Thoracic aorta (tissue), 2 donors: ENCODE results near the gene ITPRIPL1. TPM values are rescaled to one million over a fixed set of nuclear protein-coding genes. Genes with fewer than 3 reads are reported as not detected.
A peak's percentile ranks its signal among the peaks of the same experiment; 100 is the strongest.

Source experiments
- ATAC-seq: fragments of 150-250 bp; one replicate; pipeline ENCODE4 v1.8.0; 2017; ENCODE audit warnings: low read depth; ENCODE audit not compliant: insufficient number of reproducible peaks, low FRiP score
- DNase-seq: peaks from one replicate; pipeline ENCODE4 v3.0.0-alpha.2; 2020; ENCODE audit warnings: low spot score
- H3K27ac ChIP-seq, 2 donors: fragments of 200-600 bp; sonication (generic); 1 replicate in 1 of 2; 2 replicates in 1 of 2; pipeline ENCODE4 v1.5.1; 2016; ENCODE audit warnings: mild to moderate bottlenecking in 2 of 2, moderate library complexity in 2 of 2
- H3K27me3 ChIP-seq: fragments of 200-600 bp; sonication (generic); replicated peaks from 2 replicates; pipeline ENCODE4 v1.6.0; 2016; ENCODE audit warnings: mild to moderate bottlenecking; ENCODE audit not compliant: insufficient read depth
- H3K36me3 ChIP-seq: fragments of 200-600 bp; sonication (generic); one replicate; pipeline ENCODE4 v1.5.1; 2016
- H3K4me1 ChIP-seq, 2 donors: fragments of 200-600 bp; sonication (generic); 1 replicate in 1 of 2; 2 replicates in 1 of 2; pipeline versions ENCODE4 v1.5.1 to v1.6.0; 2016; ENCODE audit warnings: low read depth in 2 of 2, mild to moderate bottlenecking in 1 of 2; ENCODE audit not compliant: control insufficient read depth in 1 of 2
- H3K4me3 ChIP-seq: fragments of 200-600 bp; sonication (generic); 2 replicates; pipeline ENCODE4 v1.5.1; 2016; ENCODE audit warnings: mild to moderate bottlenecking
- H3K9me3 ChIP-seq: fragments of 200-600 bp; sonication (generic); 2 replicates; pipeline ENCODE4 v1.5.1; 2016
- CTCF ChIP-seq: fragments of 200-600 bp; sonication (generic); IDR thresholded peaks from one replicate; pipeline ENCODE4 v1.5.1; 2019; ENCODE audit warnings: antibody characterized with exemption
- total RNA-seq, 2 donors: library from RNA; depleted of rRNA; stranded (reverse); fragments of >200 nt; gene quantifications; one replicate each; pipeline versions ENCODE4 v1.1.0 to v1.2.3, GENCODE V29; 2016

The ITPRIPL1 gene
- total RNA-seq, 2 donors from 2014 or later: 0.63 to 1.6 TPM

GRCh38 chr2:96361751-96362150 lies 36.6 kb downstream of the ITPRIPL1 start:
- H3K27ac ChIP-seq: no peak overlapping the region
- no peak overlapping the region for H3K4me3 ChIP-seq
- no peaks in the 10 kb centered on the region for H3K36me3 ChIP-seq
- H3K9me3 ChIP-seq: no peaks in the 10 kb centered on the region
- H3K4me1 ChIP-seq: peaks cover 0 to 6% of the 10 kb centered on the region in 2 donors
- no peak for ATAC-seq
- DNase-seq: no peak
- H3K27me3 ChIP-seq: no peaks in the 10 kb centered on the region
- no peak for TF ChIP-seq CTCF

GRCh38 chr2:96369186-96369585 lies 44.1 kb downstream of the ITPRIPL1 start:
- Histone ChIP-seq H3K36me3 (no peaks in the 10 kb centered on the region), H3K9me3 (no peaks in the 10 kb centered on the region), H3K27me3 (no peaks in the 10 kb centered on the region), H3K4me1 (peaks cover 6 to 11% of the 10 kb centered on the region in 2 donors), H3K4me3 (no peak overlapping the region), H3K27ac (no peak overlapping the region)
- DNase-seq (no peak), ATAC-seq (no peak)
- no peak for TF ChIP-seq CTCF

- ATAC-seq: no peak
- TF ChIP-seq CTCF: no peak
- Histone ChIP-seq H3K27me3 (no peaks in the 10 kb centered on the region), H3K4me3 (no peak overlapping the region), H3K4me1 (peaks cover 12 to 20% of the 10 kb centered on the region in 2 donors), H3K27ac (no peak overlapping the region), H3K9me3 (peaks cover 9% of the 10 kb centered on the region), H3K36me3 (no peaks in the 10 kb centered on the region)
- peak; percentile 72 for DNase-seq
These were observed 49.3 kb downstream of the ITPRIPL1 start for GRCh38 chr2:96374211-96374951.

Other genes with a start within 250 kb of the ITPRIPL1 start
- 1 to 10 TPM; 3.5 to 4.5 TPM for gene ADRA2B, start 208.7 kb upstream of the ITPRIPL1 start, total RNA-seq
- not detected for gene ASTL, start 186.8 kb upstream of the ITPRIPL1 start, total RNA-seq
- gene DUSP2, start 179.9 kb upstream of the ITPRIPL1 start, total RNA-seq: 10 to 100 TPM in 1 of 2 donors, 1 to 10 TPM in 1; 8.5 to 22.2 TPM
- 100 to 1,000 TPM in 1 of 2 donors, 10 to 100 TPM in 1; 68.1 to 135 TPM for gene STARD7, start 116.5 kb upstream of the ITPRIPL1 start, total RNA-seq
- gene TMEM127, start 59.3 kb upstream of the ITPRIPL1 start, total RNA-seq: 10 to 100 TPM; 50.8 to 52.4 TPM
- 100 to 1,000 TPM; 115 to 123 TPM for gene CIAO1, start 59.1 kb upstream of the ITPRIPL1 start, total RNA-seq
- 10 to 100 TPM; 77.2 to 85.6 TPM for gene SNRNP200, start 19.8 kb upstream of the ITPRIPL1 start, total RNA-seq
- 1 to 10 TPM in 1 of 2 donors, not detected in 1; 1.3 TPM for gene NCAPH, start 10.4 kb downstream of the ITPRIPL1 start, total RNA-seq
- not detected for gene NEURL3, start 180.0 kb downstream of the ITPRIPL1 start, total RNA-seq
- gene ARID5A, start 211.4 kb downstream of the ITPRIPL1 start, total RNA-seq: 100 to 1,000 TPM; 152 to 231 TPM